GM18909 (cell line): ENCODE results near the gene APRT.

Experiments
- ATAC-seq: cut with Tn5 transposase; IDR thresholded peaks from one replicate; pipeline ENCODE4 v1.9.1; 2021; ENCODE audit warnings: mild to moderate bottlenecking; ENCODE audit not compliant: unreplicated experiment, poor library complexity

The APRT gene, protein sequence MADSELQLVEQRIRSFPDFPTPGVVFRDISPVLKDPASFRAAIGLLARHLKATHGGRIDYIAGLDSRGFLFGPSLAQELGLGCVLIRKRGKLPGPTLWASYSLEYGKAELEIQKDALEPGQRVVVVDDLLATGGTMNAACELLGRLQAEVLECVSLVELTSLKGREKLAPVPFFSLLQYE

DNA sequence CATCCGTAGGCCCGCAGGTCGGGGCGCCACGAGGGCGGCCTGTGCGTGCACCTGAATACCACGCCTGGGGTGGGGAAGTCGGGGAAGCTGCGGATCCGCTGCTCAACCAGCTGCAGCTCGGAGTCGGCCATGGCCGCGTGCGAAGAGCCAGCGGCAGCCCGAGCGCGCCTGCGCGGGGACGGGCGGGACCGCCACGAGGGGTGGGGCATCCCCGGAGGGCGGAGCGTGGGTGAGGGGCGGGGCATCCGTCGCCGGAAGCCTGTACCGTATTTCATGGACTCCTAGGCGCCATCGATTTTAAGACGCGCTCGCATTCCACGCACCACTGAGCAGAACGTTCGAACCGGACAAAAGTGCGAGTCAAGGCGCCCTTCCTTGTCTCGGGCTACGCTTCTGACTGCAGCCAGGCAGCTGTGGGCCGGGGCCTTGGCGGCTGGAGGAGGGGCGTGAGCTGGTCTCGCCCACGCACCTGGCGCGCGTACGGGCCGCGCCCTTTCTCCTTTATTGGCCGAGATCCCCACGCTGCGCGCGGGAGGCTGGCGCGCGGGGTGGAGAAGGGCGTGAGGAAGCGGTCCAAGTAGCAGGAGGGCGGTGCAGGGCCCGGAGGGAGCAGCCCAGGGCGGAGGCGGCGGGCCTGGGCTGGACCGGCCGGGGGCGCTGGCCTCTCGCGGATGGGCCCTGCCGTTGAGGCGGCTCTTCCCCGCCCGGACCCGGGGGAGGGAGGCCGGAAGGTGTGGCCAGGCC, at the start of gene APRT:
APRT (minus strand) TSS at position 160 of the 744 bp plus-strand sequence; CDS start at position 131, 29 bp downstream.
- peak; percentile 78 for ATAC-seq

DNA sequence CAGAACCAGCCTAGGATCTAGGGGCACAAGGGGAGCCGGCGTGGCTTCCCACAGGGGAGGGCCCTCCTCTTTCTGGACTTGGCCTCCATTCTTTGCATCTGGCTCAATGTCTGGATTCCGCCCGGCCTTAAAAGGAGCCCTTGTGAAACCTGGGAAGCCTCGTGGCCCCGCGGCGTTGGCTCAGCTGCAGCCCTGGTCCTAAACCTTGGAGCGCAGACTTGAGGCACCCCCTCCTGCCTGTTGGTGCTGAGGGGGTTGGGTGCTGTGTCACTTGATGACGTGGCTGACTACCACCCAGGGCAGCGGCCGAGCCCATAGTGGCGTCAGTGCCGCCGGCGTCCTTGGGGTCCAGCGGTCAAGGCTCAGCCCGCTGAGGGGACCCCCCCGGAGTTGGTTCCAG, 49.6 kb upstream of the APRT start:
- ATAC-seq, result no peak

DNA sequence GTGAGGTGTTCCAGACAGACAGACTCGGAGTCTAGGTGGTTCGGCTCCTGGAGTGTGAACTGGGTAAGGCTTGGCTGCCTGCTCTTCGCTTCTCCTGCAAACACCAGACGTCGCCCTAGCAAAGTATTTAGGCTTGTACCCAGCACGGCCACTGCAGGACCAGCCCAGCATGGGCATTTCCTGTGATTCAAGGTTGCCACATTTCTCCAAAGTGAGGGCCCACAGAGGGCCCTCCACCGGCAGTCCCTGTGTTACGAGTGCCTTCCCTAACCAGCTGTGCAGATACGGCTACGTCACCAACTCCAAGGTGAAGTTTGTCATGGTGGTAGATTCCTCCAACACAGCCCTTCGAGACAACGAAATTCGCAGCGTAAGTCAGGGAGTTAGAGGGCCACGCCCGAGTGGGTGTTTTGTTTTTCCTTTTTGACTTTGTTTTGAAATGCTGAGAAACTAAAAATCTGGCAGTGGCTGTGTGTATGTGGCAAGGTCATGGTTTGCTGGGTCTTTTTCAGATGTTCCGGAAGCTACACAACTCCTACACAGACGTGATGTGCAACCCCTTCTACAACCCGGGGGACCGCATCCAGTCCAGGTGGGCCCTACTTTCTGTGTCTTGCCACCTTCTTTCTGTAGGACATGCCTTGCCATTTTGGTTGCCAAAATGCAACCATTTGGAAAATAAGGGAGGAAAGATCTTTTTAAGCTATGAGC, 47.8 kb upstream of the APRT start:
- no peak for ATAC-seq

DNA sequence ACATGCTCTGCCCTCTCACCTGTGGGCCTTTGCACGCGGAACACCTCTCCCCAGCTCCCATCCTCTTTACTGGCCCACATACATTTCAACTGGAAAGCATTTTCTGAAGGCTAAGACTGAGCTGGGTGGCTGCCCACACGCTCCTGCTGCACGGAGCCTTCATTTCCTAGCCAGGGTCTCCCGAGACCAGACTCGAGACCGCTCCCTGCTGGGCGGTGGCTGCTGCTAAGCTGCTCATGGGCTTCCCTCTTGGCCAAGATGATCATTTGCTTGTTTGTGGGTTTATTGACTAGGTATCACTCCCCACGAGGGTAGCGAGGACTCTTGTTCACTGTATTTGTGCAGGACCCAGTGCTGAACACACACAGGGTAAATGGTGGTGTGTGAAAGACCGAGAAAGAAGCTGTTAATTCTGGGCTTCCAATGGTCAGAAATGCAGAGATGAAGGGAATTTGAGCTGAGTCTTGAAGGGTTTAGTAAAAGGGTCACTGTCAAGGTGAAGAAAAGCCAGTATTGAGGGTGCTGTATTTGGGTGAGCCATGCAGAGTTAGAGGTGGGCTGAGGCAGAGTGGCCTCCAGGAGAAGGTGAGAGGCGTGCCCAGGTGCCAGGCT, 46.1 kb upstream of the APRT start:
- peak; percentile 26 for ATAC-seq

DNA sequence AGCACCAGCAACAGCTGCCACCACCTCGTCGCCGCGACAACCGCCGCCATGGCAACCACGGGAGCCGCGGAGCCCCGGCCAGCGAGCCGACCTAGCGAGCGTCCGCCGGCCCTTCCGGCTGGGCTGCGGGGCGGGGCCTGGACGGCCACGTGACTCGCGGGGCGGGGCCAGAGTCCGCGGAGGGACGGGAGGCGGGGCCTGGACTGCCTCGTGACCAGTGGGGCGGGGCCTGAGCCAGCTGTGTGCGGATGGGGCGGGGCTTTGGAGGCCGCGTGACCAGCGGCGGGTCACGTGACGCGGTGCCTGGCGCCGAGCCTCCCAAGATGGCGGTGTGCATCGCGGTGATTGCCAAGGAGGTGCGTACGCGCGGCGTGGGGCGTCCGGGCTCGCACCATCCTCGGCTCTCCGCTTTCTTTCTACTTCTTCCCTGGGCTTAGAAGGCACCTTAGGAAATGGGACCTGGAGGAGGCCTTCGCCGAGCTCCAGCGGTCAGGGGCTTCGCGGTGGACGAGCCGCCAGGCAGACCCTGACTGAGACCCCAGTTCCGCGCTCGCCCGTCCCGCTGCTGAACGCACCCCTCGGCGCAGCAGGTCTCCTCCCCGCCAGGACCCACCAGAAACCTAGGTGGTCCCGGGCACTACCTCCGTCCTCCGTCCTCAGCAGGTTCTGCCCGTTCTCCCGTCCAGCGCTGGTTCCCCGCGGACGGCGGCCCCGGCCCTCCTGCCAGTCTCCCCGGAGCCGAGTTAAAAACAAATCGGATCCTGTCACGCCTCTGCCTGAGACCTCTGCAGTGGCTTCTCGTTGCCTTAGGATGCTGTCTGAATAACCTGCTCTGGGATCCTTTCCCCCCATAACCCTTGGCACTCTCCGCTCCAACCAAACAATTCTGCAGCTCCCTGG, 45.4 kb upstream of the APRT start, which contains the start of the genes GALNS and TRAPPC2L:
GALNS (minus strand) TSS at position 120 of the 900 bp plus-strand sequence; CDS start at position 50, 70 bp downstream.
TRAPPC2L (plus strand) TSS at position 300 of the 900 bp plus-strand sequence; CDS start at position 324, 24 bp downstream.
- ATAC-seq, result peak; percentile 77

DNA sequence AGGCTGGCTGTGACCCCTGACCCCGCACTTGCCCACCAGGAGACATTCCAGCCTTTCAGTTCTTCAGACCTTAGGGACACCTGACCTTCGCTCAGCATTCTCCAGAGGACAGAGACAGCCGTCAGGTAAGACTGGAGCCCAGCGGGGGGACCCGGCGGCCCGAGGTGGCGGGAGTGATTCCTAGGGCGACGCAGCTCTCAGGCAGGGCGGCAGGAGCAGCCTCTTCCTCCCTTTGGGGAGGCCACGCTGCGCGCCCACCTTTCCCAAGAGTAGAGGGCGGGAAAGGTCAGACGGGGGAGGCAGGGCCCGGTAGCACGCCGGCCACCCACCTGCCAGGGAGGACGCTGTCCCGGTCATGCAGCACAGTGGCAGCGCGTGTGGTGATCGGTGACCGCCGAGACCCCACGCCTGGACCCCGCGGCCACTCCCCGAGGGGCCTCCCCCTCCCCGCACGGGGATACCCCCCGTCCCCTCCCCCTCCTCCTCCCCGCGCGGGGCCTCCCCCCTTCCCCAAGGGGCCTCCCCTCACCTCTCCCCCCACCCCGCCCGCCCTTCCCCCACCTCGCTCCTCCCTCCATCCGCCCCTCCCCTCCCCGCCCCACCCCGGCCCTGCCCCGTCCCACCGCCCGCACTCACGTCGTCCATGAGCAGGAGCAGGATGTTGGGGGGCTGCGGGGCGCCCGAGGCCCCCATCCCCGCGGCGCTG, 44.5 kb upstream of the APRT start:
- ATAC-seq, result no peak

DNA sequence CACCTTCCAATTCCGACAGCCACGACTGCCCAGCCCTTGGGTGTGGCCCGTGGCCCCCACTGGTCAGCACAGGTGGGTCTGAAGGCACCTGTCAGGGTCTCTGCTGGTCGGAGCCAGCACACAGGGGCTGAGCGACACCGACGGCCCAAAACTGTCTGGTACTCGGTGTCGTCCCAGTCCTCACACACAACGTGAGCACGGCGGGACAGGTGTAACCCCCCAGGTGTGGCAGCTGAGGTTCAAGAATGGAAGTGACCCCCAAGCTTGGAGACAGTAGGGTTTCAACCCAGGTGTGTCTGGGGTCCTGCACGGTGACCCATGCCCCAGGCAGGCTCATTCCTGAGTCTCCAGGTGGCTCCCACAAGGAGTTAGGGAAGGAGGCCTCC, 44.0 kb upstream of the APRT start:
- no peak for ATAC-seq

DNA sequence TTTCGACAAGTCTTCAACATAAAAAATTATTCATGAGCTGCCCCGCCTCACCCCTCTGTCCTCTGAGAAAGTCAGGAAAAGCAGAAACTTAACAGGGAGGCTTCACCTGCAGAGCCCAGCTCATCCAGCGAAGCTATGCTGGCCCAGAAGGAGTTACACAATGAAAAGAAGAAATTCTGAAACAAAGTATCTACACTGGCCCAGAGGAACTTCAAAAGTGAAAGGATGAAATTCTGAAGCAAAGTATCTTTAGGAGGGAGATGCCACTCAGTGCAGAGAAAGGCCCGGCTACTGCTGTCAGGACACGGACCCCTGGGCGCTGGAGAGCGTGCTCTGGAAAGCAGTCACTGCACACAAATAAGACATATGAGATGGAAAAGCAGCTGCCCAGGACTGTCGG, 43.4 kb upstream of the APRT start:
- ATAC-seq, result no peak

DNA sequence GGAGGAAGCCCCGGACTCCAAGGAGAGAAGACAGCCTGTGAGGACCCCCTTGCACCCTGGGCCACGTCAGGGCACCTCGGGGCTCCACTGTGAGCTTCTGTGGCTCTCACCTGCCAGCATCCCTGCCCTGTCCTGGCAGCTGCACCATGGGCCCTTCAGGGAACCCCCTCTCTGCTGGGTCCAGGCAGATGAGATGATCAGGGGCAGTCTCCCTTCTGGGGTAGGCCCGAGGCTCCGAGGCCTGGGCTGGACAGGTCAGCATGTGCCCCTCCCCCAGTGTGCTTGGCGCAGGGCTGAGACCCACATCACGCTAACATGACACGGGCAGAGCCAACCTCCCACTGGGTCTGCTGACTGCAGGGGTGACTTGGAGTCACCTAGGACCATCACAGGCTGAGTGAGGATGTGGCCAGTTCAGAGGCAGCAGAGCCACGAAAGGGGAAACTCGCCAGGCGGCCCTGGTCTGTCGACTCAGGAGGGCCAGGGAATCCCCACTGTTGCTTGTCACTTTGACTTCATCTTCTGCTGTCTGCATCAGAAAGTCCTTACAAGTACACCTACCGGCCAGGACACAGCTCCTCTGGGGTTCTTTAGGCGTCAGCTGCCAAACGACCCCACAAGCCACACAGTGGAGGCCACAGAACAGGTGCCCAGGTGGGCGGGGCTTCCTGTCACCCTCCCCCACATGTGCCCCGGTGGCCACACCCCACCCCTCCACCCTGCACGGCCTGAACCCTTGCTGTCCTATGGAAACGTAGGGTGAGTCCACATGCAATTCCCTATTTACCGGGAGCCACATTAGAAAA, 42.8 kb upstream of the APRT start:
- no peak for ATAC-seq

DNA sequence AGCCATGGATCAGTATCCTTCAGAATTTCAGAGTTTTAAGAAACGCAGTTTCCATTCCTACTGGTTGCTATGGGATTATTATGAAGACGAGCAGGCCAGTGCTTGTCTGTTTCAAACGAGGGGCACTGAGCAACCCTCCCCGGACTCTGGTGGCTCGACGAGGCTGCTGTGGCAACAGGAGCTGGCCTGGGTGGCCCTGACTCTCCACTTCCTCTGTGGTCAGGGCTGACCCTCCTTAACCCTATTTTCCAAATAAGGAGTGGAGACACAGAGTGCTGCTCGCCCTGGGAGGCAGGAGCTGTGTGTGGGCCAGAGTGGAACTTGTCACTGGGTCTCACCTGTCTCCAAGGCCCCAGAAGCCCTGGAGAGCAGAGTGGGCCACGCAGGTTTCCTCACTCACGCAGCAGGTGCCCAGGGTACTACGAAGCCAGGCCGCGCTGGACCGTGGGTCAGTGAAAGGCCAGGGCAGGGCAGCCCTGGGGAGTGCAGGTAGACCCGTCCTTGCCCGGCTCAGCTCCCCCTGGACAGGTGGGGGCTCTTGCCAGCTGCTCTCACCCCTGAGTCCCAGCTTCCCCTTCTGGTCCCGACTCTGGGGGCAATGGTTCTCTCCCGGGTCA, 41.7 kb upstream of the APRT start:
- no peak for ATAC-seq

DNA sequence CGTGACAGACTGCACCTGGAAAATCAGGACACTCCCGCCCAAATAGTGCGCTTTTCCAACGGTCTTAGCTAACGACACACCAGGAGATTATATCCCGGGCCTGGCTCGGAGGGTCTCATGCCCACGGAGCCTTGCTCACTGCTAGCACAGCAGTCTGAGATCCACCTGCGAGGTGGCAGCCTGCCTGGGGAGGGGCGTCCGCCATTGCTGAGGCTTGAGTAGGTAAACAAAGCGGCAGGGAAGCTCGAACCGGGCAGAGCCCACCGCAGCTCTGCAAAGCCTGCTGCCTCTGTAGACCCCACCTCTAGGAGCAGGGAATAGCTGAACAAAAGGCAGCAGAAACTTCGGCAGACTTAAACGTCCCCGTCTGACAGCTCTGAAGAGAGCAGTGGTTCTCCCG, 39.9 kb upstream of the APRT start:
- ATAC-seq, result no peak

DNA sequence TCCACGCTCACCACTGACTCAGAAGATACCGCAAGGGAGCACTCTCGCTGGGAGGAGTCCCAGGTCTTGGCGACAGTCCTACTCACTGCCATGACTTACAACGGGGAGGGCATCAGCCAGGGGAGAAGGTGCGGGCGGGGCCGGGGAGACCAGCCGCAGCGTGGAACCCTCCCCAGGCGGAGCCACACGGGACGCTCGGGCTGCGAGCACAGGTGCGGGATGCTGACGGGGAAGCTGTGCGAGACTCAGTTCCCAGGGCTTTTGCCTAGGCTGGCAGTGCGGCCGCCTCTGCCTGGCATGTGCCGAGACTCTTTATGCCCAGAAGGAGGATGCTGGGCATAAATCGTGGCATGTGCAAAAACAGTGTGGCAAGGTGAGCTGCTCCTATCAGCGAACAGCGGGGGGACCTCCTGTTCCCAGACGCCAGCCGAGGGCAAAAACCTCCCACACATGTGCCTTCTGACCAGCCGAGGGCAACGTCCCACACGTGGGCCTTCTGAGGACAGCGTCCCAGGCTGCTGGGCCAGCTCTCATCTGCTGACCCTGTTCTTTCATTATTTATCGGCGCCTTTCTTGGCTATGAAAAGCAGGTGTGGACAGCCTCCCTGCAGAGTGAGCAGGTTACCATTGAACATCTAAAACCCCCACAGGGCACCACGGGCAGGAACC, 38.9 kb upstream of the APRT start:
- ATAC-seq, result no peak

DNA sequence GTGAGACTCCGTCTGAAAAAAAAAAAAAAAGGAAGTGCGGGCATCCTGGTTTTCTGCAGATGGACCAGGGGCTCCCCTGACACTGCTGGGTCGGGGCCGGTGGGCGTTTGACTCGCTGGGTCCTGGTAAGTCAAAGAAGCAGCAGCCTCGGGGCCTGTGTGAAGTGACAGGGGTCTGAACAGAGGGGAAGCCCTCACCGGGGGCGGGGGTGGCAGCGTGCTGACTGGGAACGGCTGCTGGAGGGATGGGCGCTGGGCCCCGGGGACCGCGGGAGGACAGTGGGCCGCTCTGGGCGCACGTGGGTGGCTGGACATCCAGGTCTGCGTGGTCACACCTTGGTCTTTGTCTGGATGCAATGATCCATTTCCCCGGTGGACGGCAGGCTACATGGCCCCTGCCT, 36.8 kb upstream of the APRT start:
- ATAC-seq, result no peak

DNA sequence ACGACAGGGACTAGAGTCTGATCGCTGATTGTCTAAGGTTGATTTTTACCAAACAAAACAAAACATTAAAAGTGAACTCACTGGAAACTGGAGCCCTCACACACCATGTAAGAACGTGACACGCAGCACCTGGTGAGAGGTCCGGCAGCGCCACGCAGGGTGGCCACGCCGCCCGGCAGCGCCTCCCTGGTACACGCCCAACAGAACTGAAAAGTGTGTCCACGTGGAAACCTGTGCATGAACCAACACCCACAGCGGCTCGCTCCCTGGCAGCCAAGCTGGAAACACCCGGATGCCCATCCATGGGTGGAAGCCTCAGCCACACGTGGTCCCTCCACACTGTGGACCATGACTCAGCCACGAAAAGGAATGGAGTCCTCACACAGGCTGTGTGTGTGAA, 35.9 kb upstream of the APRT start:
- no peak for ATAC-seq

DNA sequence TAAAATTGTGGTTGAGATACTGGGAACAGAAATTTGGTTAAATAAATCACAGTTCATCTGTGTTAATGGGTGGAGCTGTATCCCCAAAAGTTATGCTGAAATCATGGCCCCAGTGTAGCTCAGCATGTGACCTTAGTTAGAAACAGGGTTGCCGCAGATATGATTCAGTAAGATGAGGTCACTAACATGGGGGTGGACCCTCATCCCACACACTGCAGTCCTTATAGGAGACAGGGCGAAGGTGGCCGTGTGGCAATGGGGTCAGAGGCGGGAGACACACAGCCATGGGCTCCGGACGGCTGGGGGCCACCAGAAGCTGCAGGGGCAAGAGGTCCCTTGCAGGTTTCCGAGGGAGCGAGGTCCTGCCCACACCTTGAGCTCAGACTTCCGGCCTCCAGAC, 34.4 kb upstream of the APRT start:
- no peak for ATAC-seq

DNA sequence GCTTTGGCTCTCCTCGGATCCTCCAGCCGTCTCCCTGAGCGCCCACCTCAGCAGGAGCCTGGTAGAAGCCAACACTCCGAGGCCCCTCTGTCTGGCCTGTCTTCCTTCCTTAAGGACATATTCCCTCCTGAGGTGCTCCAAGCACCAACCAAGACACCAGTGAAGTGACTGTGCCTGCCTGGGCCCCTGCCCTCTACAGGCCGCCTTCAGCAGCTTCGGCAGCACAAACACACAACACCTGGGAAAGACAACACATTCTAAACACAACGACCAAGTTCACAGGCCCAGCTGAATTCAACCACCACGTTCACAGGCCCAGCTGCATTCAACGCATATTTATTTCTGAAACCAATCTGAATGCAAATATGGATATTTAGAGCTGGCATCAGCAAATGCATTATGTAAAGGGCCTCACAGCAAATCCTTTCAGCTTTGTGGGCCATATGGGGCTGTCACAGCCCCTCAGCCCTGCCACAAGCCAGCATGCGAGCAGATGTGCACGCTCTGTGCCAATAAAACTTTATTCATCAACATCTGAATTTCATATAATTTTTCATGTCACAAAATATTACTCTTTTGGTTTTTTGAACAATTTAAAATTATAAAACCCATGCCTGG, 32.8 kb upstream of the APRT start:
- no peak for ATAC-seq

DNA sequence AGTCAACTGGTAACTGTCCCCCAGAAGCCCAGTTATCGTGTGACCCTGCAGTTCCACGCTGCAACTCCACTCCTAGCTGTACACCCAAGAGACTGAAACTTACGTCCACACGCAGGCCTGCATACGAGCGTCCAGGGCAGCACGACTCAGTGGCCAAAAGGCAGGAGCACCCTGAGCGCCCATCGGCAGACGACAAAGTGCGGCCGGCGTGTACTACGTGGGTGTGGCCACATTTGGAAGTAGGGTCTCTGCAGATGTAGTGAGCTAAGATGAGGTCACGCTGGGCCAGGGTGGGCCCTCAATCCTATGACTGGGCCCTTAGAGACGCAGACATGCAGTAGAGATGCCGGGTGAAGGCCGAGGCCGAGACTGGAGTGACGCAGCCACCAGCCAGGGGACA, 31.5 kb upstream of the APRT start:
- ATAC-seq, result no peak
